Measurements from ENCODE around the gene PALM2AKAP2.

Gene PALM2AKAP2

GRCh38 chr9:109787735-109788134 is 7.7 kb downstream of the PALM2AKAP2 start:
- Histone ChIP-seq H3K27me3 (ENCODE audit: control insufficient read depth in 1 of 2, insufficient read depth in 1 of 2, low read length in 2 of 2) (no peaks in the 10 kb centered on the region), H2BK15ac (ENCODE audit: low read depth, poor library complexity, severe bottlenecking) (no peak overlapping the region), H3K79me1 (replicated peaks; ENCODE audit: low read length, poor library complexity, severe bottlenecking) (peaks cover 34% of the 10 kb centered on the region), H2BK120ac (ENCODE audit: low read depth, low read length) (no peak overlapping the region), H3K36me3 (ENCODE audit: control insufficient read depth in 1 of 2, insufficient read depth in 2 of 2, low read depth in 1 of 2, low read length in 2 of 2) (no peaks in the 10 kb centered on the region), H2BK12ac (ENCODE audit: low read length in 2 of 2) (no peak overlapping the region), H3K4me3 (ENCODE audit: insufficient read depth in 1 of 2, low read depth in 1 of 2, low read length in 2 of 2) (no peak overlapping the region), H3K23ac (ENCODE audit: low read length in 2 of 2) (no peak overlapping the region), H2AFZ (ENCODE audit: low read depth, low read length) (no peak overlapping the region), H2BK5ac (ENCODE audit: low read depth, low read length, poor library complexity, severe bottlenecking) (no peak overlapping the region), H4K8ac (ENCODE audit: low read length) (no peak overlapping the region), H3K4ac (ENCODE audit: low read depth in 1 of 2, low read length in 2 of 2) (no peak overlapping the region), H3K27ac (ENCODE audit: low read length, poor library complexity, severe bottlenecking) (no peak overlapping the region), H3K18ac (ENCODE audit: low read depth in 1 of 2, low read length in 2 of 2) (no peak overlapping the region), H3K9ac (ENCODE audit: low read length) (no peak overlapping the region), H3K4me1 (ENCODE audit: control insufficient read depth, insufficient read depth, low read depth, low read length) (peaks cover 15% of the 10 kb centered on the region), H3K4me2 (ENCODE audit: low read length, poor library complexity, severe bottlenecking) (no peak overlapping the region), H3K14ac (ENCODE audit: low read length in 2 of 2) (no peak overlapping the region), H2AK5ac (ENCODE audit: low read length, severe bottlenecking) (no peak overlapping the region), H4K91ac (ENCODE audit: low read length) (no peak overlapping the region), H3K9me3 (ENCODE audit: control insufficient read depth, low read length) (no peaks in the 10 kb centered on the region)
- 100% methylated on average over 3 of the region's 3 CpGs for WGBS
- no peak for DNase-seq

GRCh38 chr9:109789556-109789955 is 9.6 kb downstream of the PALM2AKAP2 start:
- Histone ChIP-seq H3K14ac (ENCODE audit: low read length in 2 of 2) (no peak overlapping the region), H2BK12ac (ENCODE audit: low read length in 2 of 2) (peak overlapping the region in 1 of 2 experiments; percentile 42), H3K4me1 (ENCODE audit: control insufficient read depth, insufficient read depth, low read depth, low read length) (peaks cover 18% of the 10 kb centered on the region), H2BK15ac (ENCODE audit: low read depth, poor library complexity, severe bottlenecking) (no peak overlapping the region), H3K27ac (ENCODE audit: low read length, poor library complexity, severe bottlenecking) (peak overlapping the region; percentile 76), H3K23ac (ENCODE audit: low read length in 2 of 2) (no peak overlapping the region), H3K9ac (ENCODE audit: low read length) (no peak overlapping the region), H3K27me3 (ENCODE audit: control insufficient read depth in 1 of 2, insufficient read depth in 1 of 2, low read length in 2 of 2) (no peaks in the 10 kb centered on the region), H2AK5ac (ENCODE audit: low read length, severe bottlenecking) (no peak overlapping the region), H2AFZ (ENCODE audit: low read depth, low read length) (no peak overlapping the region), H3K36me3 (ENCODE audit: control insufficient read depth in 1 of 2, insufficient read depth in 2 of 2, low read depth in 1 of 2, low read length in 2 of 2) (no peaks in the 10 kb centered on the region), H2BK120ac (ENCODE audit: low read depth, low read length) (no peak overlapping the region), H3K4me2 (ENCODE audit: low read length, poor library complexity, severe bottlenecking) (peak overlapping the region; percentile 14), H3K4me3 (ENCODE audit: insufficient read depth in 1 of 2, low read depth in 1 of 2, low read length in 2 of 2) (no peak overlapping the region), H3K18ac (ENCODE audit: low read depth in 1 of 2, low read length in 2 of 2) (peak overlapping the region in 1 of 2 experiments; percentile 55), H4K91ac (ENCODE audit: low read length) (no peak overlapping the region), H3K79me1 (replicated peaks; ENCODE audit: low read length, poor library complexity, severe bottlenecking) (peaks cover 29% of the 10 kb centered on the region), H3K9me3 (ENCODE audit: control insufficient read depth, low read length) (no peaks in the 10 kb centered on the region), H3K4ac (ENCODE audit: low read depth in 1 of 2, low read length in 2 of 2) (peak overlapping the region in 1 of 2 experiments; percentile 42), H4K8ac (ENCODE audit: low read length) (peak overlapping the region; percentile 5), H2BK5ac (ENCODE audit: low read depth, low read length, poor library complexity, severe bottlenecking) (no peak overlapping the region)
- 26% methylated on average over 2 of the region's 5 CpGs for WGBS
- no peak for DNase-seq

- Histone ChIP-seq H2BK15ac (ENCODE audit: low read depth, poor library complexity, severe bottlenecking) (no peak overlapping the region), H3K36me3 (ENCODE audit: control insufficient read depth in 1 of 2, insufficient read depth in 2 of 2, low read depth in 1 of 2, low read length in 2 of 2) (no peaks in the 10 kb centered on the region), H4K91ac (ENCODE audit: low read length) (no peak overlapping the region), H2BK5ac (ENCODE audit: low read depth, low read length, poor library complexity, severe bottlenecking) (no peak overlapping the region), H3K23ac (ENCODE audit: low read length in 2 of 2) (no peak overlapping the region), H2AFZ (ENCODE audit: low read depth, low read length) (no peak overlapping the region), H3K18ac (ENCODE audit: low read depth in 1 of 2, low read length in 2 of 2) (no peak overlapping the region), H4K8ac (ENCODE audit: low read length) (no peak overlapping the region), H2BK120ac (ENCODE audit: low read depth, low read length) (no peak overlapping the region), H3K79me1 (replicated peaks; ENCODE audit: low read length, poor library complexity, severe bottlenecking) (peaks cover 27% of the 10 kb centered on the region), H3K4me2 (ENCODE audit: low read length, poor library complexity, severe bottlenecking) (no peak overlapping the region), H3K4me3 (ENCODE audit: insufficient read depth in 1 of 2, low read depth in 1 of 2, low read length in 2 of 2) (no peak overlapping the region), H3K9me3 (ENCODE audit: control insufficient read depth, low read length) (no peaks in the 10 kb centered on the region), H3K4ac (ENCODE audit: low read depth in 1 of 2, low read length in 2 of 2) (no peak overlapping the region), H2AK5ac (ENCODE audit: low read length, severe bottlenecking) (no peak overlapping the region), H3K9ac (ENCODE audit: low read length) (no peak overlapping the region), H2BK12ac (ENCODE audit: low read length in 2 of 2) (no peak overlapping the region), H3K4me1 (ENCODE audit: control insufficient read depth, insufficient read depth, low read depth, low read length) (peaks cover 18% of the 10 kb centered on the region), H3K27ac (ENCODE audit: low read length, poor library complexity, severe bottlenecking) (peak overlapping the region; percentile 76), H3K14ac (ENCODE audit: low read length in 2 of 2) (no peak overlapping the region), H3K27me3 (ENCODE audit: control insufficient read depth in 1 of 2, insufficient read depth in 1 of 2, low read length in 2 of 2) (no peaks in the 10 kb centered on the region)
- WGBS: 81% methylated on average over 3 of the region's 3 CpGs
- DNase-seq: no peak
Measured at GRCh38 chr9:109789971-109790370, 10.0 kb downstream of the PALM2AKAP2 start.

DNA sequence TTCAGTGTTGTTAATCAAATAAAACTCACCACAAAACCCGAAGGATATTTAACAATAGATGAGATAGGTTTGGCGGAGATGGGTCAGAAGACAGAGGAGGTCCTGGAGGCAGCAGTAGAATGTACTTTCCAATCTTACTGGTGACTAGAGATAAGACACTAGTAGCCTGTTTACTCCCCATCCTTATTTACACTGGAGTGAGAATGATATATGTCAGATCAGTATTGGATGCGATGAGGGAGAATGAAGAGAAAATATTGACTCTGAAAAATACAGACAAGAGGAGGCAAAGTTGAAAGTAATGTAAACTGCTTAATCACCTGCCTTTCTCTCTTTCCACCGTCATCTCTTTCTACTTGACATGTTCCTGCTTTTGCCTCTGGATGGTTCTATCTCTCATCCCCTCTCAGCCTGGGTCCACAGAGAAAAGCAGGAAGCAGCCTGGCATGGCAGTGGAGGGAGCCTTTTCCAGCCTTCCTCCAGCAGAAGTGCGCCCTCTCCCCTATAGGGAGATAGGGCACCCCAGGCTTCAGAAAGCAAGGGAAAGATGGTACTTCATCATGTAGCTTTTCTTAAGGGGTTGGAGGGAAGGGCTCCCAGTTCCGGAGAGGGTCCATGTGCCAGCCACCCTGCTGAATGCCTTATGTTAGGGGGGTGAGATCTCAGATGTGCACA is 11.1 kb downstream of the PALM2AKAP2 start:
- H3K4me3 ChIP-seq (ENCODE audit: insufficient read depth in 1 of 2, low read depth in 1 of 2, low read length in 2 of 2): no peak overlapping the region
- H2BK120ac ChIP-seq (ENCODE audit: low read depth, low read length): no peak overlapping the region
- DNase-seq: no peak
- no peak overlapping the region for H3K23ac ChIP-seq (ENCODE audit: low read length in 2 of 2)
- H3K4ac ChIP-seq (ENCODE audit: low read depth in 1 of 2, low read length in 2 of 2): peak overlapping the region in 1 of 2 experiments; percentile 57
- no peak overlapping the region for H3K27ac ChIP-seq (ENCODE audit: low read length, poor library complexity, severe bottlenecking)
- peak overlapping the region; percentile 7 for H4K8ac ChIP-seq (ENCODE audit: low read length)
- peaks cover 18% of the 10 kb centered on the region for H3K4me1 ChIP-seq (ENCODE audit: control insufficient read depth, insufficient read depth, low read depth, low read length)
- H2AK5ac ChIP-seq (ENCODE audit: low read length, severe bottlenecking): peak overlapping the region; percentile 94
- H2BK5ac ChIP-seq (ENCODE audit: low read depth, low read length, poor library complexity, severe bottlenecking): no peak overlapping the region
- H3K4me2 ChIP-seq (ENCODE audit: low read length, poor library complexity, severe bottlenecking): no peak overlapping the region
- no peaks in the 10 kb centered on the region for H3K9me3 ChIP-seq (ENCODE audit: control insufficient read depth, low read length)
- H4K91ac ChIP-seq (ENCODE audit: low read length): no peak overlapping the region
- H2BK12ac ChIP-seq (ENCODE audit: low read length in 2 of 2): peak overlapping the region in 1 of 2 experiments; percentile 92
- peak overlapping the region; percentile 26 for H2BK15ac ChIP-seq (ENCODE audit: low read depth, poor library complexity, severe bottlenecking)
- peak overlapping the region; percentile 40 to 92 for H3K18ac ChIP-seq (ENCODE audit: low read depth in 1 of 2, low read length in 2 of 2)
- no peak overlapping the region for H3K9ac ChIP-seq (ENCODE audit: low read length)
- H3K27me3 ChIP-seq (ENCODE audit: control insufficient read depth in 1 of 2, insufficient read depth in 1 of 2, low read length in 2 of 2): no peaks in the 10 kb centered on the region
- WGBS: 91% methylated on average over 4 of the region's 6 CpGs
- H3K14ac ChIP-seq (ENCODE audit: low read length in 2 of 2): no peak overlapping the region
- no peaks in the 10 kb centered on the region for H3K36me3 ChIP-seq (ENCODE audit: control insufficient read depth in 1 of 2, insufficient read depth in 2 of 2, low read depth in 1 of 2, low read length in 2 of 2)
- no peak overlapping the region for H2AFZ ChIP-seq (ENCODE audit: low read depth, low read length)
- peaks cover 23% of the 10 kb centered on the region for H3K79me1 ChIP-seq (replicated peaks; ENCODE audit: low read length, poor library complexity, severe bottlenecking)

Measured in mesenchymal stem cell (in vitro differentiated cells and primary cell).